Stimulated activated naive B cell treated with anti-CD40 and anti-IgM and Interleukin-4, amounts not matched to agents 10 μg/mL and 1 μg/mL and 100 μg/mL, for 72 hours (primary cell): ENCODE measurements around the gene C19orf38.
A peak's percentile ranks its signal among the peaks of the same experiment; 100 is the strongest.
"Not testable (repeated sequence)": the region's sequence is repeated elsewhere in the genome, so short reads cannot be mapped to it uniquely, and the experiment has no call there.

Experiments
- ATAC-seq, 2 donors: fragments of 150-1000 bp; cut with Tn5 transposase; replicated peaks; 2 replicates each; pipeline ENCODE4 v1.10.0; 2021; ENCODE audit warnings: moderate library complexity in 1 of 2
- DNase-seq: peaks from one replicate; pipeline ENCODE4 v3.0.0; 2021
- H3K27ac Mint-ChIP-seq: one replicate; pipeline ENCODE4 v1.8.0; 2022; ENCODE audit warnings: mild to moderate bottlenecking, mixed read lengths
- H3K27me3 Mint-ChIP-seq, 2 donors: one replicate each; pipeline ENCODE4 v1.8.0; 2022; ENCODE audit warnings: mixed read lengths in 2 of 2
- H3K36me3 Mint-ChIP-seq, 2 donors: one replicate each; pipeline ENCODE4 v1.8.0; 2022; ENCODE audit warnings: mixed read lengths in 2 of 2, mild to moderate bottlenecking in 1 of 2
- H3K4me1 Mint-ChIP-seq, 2 donors: one replicate each; pipeline ENCODE4 v1.8.0; 2022; ENCODE audit warnings: mixed read lengths in 2 of 2, mild to moderate bottlenecking in 1 of 2
- H3K4me3 Mint-ChIP-seq, 2 donors: one replicate each; pipeline ENCODE4 v1.8.0; 2022; ENCODE audit warnings: mild to moderate bottlenecking in 2 of 2, mixed read lengths in 2 of 2, moderate library complexity in 1 of 2
- H3K9me3 Mint-ChIP-seq, 2 donors: one replicate each; pipeline ENCODE4 v1.8.0; 2022; ENCODE audit warnings: mixed read lengths in 2 of 2, mild to moderate bottlenecking in 1 of 2

The C19orf38 gene

GRCh38 chr19:10852098-10852800 is 4.0 kb downstream of the C19orf38 start:
- Mint-ChIP-seq H3K36me3 (peaks cover 0 to 2% of the 10 kb centered on the region in 2 donors), H3K4me1 (peaks cover 8 to 9% of the 10 kb centered on the region in 2 donors), H3K27me3 (peaks cover 8 to 18% of the 10 kb centered on the region in 2 donors), H3K4me3 (no peak overlapping the region), H3K9me3 (no peaks in the 10 kb centered on the region), H3K27ac (no peak overlapping the region)
- DNase-seq = no peak
- ATAC-seq = no peak

GRCh38 chr19:10852941-10853340 is 4.7 kb downstream of the C19orf38 start:
- H3K4me3 Mint-ChIP-seq = no peak overlapping the region
- peaks cover 6 to 9% of the 10 kb centered on the region in 2 donors for H3K4me1 Mint-ChIP-seq
- ATAC-seq = no peak
- no peaks in the 10 kb centered on the region for H3K9me3 Mint-ChIP-seq
- no peak overlapping the region for H3K27ac Mint-ChIP-seq
- peaks cover 0 to 2% of the 10 kb centered on the region in 2 donors for H3K36me3 Mint-ChIP-seq
- no peak for DNase-seq
- H3K27me3 Mint-ChIP-seq = peaks cover 8 to 18% of the 10 kb centered on the region in 2 donors

GRCh38 chr19:10854350-10855089 is 6.3 kb downstream of the C19orf38 start:
- peaks cover 0 to 2% of the 10 kb centered on the region in 2 donors for H3K36me3 Mint-ChIP-seq
- peaks cover 0 to 7% of the 10 kb centered on the region in 2 donors for H3K27me3 Mint-ChIP-seq
- no peak overlapping the region for H3K4me3 Mint-ChIP-seq
- DNase-seq (no peak), ATAC-seq (no peak)
- H3K9me3 Mint-ChIP-seq = no peaks in the 10 kb centered on the region
- H3K27ac Mint-ChIP-seq = no peak overlapping the region
- peaks cover 0 to 1% of the 10 kb centered on the region in 2 donors for H3K4me1 Mint-ChIP-seq

GRCh38 chr19:10855879-10856522 is 7.8 kb downstream of the C19orf38 start:
- DNase-seq (no peak), ATAC-seq (peak; percentile 51 to 73)
- Mint-ChIP-seq H3K4me1 (peaks cover 0 to 1% of the 10 kb centered on the region in 2 donors), H3K9me3 (no peaks in the 10 kb centered on the region), H3K4me3 (no peak overlapping the region), H3K27ac (no peak overlapping the region), H3K27me3 (peaks cover 0 to under 1% of the 10 kb centered on the region in 2 donors), H3K36me3 (peaks cover 0 to under 1% of the 10 kb centered on the region in 2 donors)

- not testable (repeated sequence) for H3K27ac Mint-ChIP-seq, ATAC-seq, H3K36me3 Mint-ChIP-seq, H3K4me3 Mint-ChIP-seq, H3K27me3 Mint-ChIP-seq, H3K4me1 Mint-ChIP-seq, H3K9me3 Mint-ChIP-seq, DNase-seq
Measured at GRCh38 chr19:10856899-10857298, 8.7 kb downstream of the C19orf38 start.

GRCh38 chr19:10858204-10858828 is 10.1 kb downstream of the C19orf38 start:
- Mint-ChIP-seq H3K9me3 (no peaks in the 10 kb centered on the region), H3K4me1 (peaks cover 0 to 1% of the 10 kb centered on the region in 2 donors), H3K36me3 (no peaks in the 10 kb centered on the region), H3K27ac (no peak overlapping the region), H3K27me3 (no peaks in the 10 kb centered on the region), H3K4me3 (no peak overlapping the region)
- ATAC-seq = peak; percentile 42 to 49
- no peak for DNase-seq

- Mint-ChIP-seq H3K4me3 (no peak overlapping the region), H3K27me3 (no peaks in the 10 kb centered on the region), H3K4me1 (peaks cover 8 to 11% of the 10 kb centered on the region in 2 donors), H3K27ac (peak overlapping the region; percentile 9), H3K36me3 (no peaks in the 10 kb centered on the region), H3K9me3 (no peaks in the 10 kb centered on the region)
- ATAC-seq = peak; percentile 38 to 48
- no peak for DNase-seq
Measured at GRCh38 chr19:10861103-10861651, 13.0 kb downstream of the C19orf38 start.

- no peak overlapping the region for H3K4me3 Mint-ChIP-seq
- H3K36me3 Mint-ChIP-seq = no peaks in the 10 kb centered on the region
- H3K27ac Mint-ChIP-seq = no peak overlapping the region
- peaks cover 9 to 17% of the 10 kb centered on the region in 2 donors for H3K4me1 Mint-ChIP-seq
- no peaks in the 10 kb centered on the region for H3K27me3 Mint-ChIP-seq
- no peaks in the 10 kb centered on the region for H3K9me3 Mint-ChIP-seq
- ATAC-seq (no peak), DNase-seq (no peak)
Measured at GRCh38 chr19:10862561-10863106, 14.4 kb downstream of the C19orf38 start.

GRCh38 chr19:10863107-10863717 is 15.0 kb downstream of the C19orf38 start:
- ATAC-seq (no peak), DNase-seq (no peak)
- H3K9me3 Mint-ChIP-seq = no peaks in the 10 kb centered on the region
- no peaks in the 10 kb centered on the region for H3K27me3 Mint-ChIP-seq
- H3K36me3 Mint-ChIP-seq = no peaks in the 10 kb centered on the region
- H3K27ac Mint-ChIP-seq = peak overlapping the region; percentile 56
- no peak overlapping the region for H3K4me3 Mint-ChIP-seq
- H3K4me1 Mint-ChIP-seq = peaks cover 15 to 23% of the 10 kb centered on the region in 2 donors

GRCh38 chr19:10864538-10864899 is 16.3 kb downstream of the C19orf38 start:
- peak overlapping the region; percentile 22 for H3K27ac Mint-ChIP-seq
- no peaks in the 10 kb centered on the region for H3K36me3 Mint-ChIP-seq
- peaks cover 18 to 32% of the 10 kb centered on the region in 2 donors for H3K4me1 Mint-ChIP-seq
- no peaks in the 10 kb centered on the region for H3K27me3 Mint-ChIP-seq
- peak; percentile 73 to 74 for ATAC-seq
- DNase-seq = peak; percentile 66
- peak overlapping the region in 1 of 2 donors; percentile 46 for H3K4me3 Mint-ChIP-seq
- H3K9me3 Mint-ChIP-seq = no peaks in the 10 kb centered on the region

- H3K4me3 Mint-ChIP-seq = no peak overlapping the region
- H3K27me3 Mint-ChIP-seq = no peaks in the 10 kb centered on the region
- H3K9me3 Mint-ChIP-seq = no peaks in the 10 kb centered on the region
- DNase-seq (no peak), ATAC-seq (no peak)
- H3K27ac Mint-ChIP-seq = no peak overlapping the region
- H3K36me3 Mint-ChIP-seq = no peaks in the 10 kb centered on the region
- H3K4me1 Mint-ChIP-seq = peaks cover 24 to 46% of the 10 kb centered on the region in 2 donors
Measured at GRCh38 chr19:10866495-10866894, 18.3 kb downstream of the C19orf38 start.

GRCh38 chr19:10868872-10869547 is 20.8 kb downstream of the C19orf38 start:
- Mint-ChIP-seq H3K36me3 (peaks cover 3 to 5% of the 10 kb centered on the region in 2 donors), H3K4me1 (peaks cover 32 to 61% of the 10 kb centered on the region in 2 donors), H3K4me3 (peak overlapping the region in 1 of 2 donors; percentile 11), H3K27ac (peak overlapping the region; percentile 76), H3K27me3 (no peaks in the 10 kb centered on the region), H3K9me3 (no peaks in the 10 kb centered on the region)
- ATAC-seq (no peak), DNase-seq (no peak)

- Mint-ChIP-seq H3K4me1 (peaks cover 29 to 58% of the 10 kb centered on the region in 2 donors), H3K27ac (peak overlapping the region; percentile 81), H3K4me3 (peak overlapping the region; percentile 64 to 90)
- not testable (repeated sequence) for H3K27me3 Mint-ChIP-seq, DNase-seq, H3K36me3 Mint-ChIP-seq, ATAC-seq, H3K9me3 Mint-ChIP-seq
Measured at GRCh38 chr19:10869872-10870311, 21.7 kb downstream of the C19orf38 start.
